Lower lobe of right lung (tissue), 2 donors: ENCODE measurements around the gene NOVA2. TPM values are rescaled to one million over a fixed set of nuclear protein-coding genes. Genes with fewer than 3 reads are reported as not detected.

Experiments
- ATAC-seq, 2 donors: fragments of 200-7000 bp; cut with Tn5 transposase; one replicate each; pipeline ENCODE4 v1.9.1; 2020 to 2022; ENCODE audit warnings: mild to moderate bottlenecking in 2 of 2, moderate library complexity in 2 of 2
- DNase-seq: peaks from one replicate; pipeline ENCODE4 v3.0.0-alpha.2; 2020
- H3K27ac ChIP-seq: fragments of 200-600 bp; one replicate; pipeline ENCODE4 v1.8.0; 2022
- H3K27me3 ChIP-seq: fragments of 200-600 bp; one replicate; pipeline ENCODE4 v1.8.0; 2022; ENCODE audit warnings: low read depth
- H3K36me3 ChIP-seq: fragments of 200-600 bp; one replicate; pipeline ENCODE4 v1.8.0; 2022; ENCODE audit warnings: mild to moderate bottlenecking
- H3K4me1 ChIP-seq: fragments of 200-600 bp; one replicate; pipeline ENCODE4 v1.8.0; 2022
- H3K4me3 ChIP-seq: fragments of 200-600 bp; one replicate; pipeline ENCODE4 v1.8.0; 2022; ENCODE audit warnings: mild to moderate bottlenecking
- H3K9me3 ChIP-seq: fragments of 200-600 bp; one replicate; pipeline ENCODE4 v1.8.0; 2022
- intact Hi-C: fragments of 100-400 bp; cut with DNase I; formaldehyde crosslinking; loops from one replicate; pipeline ENCODE4 v1.11.0; 2022
- total RNA-seq: library from RNA; stranded (reverse); fragmentation: NEBNext Ultra II Directional; extraction: Animal tissue kit (Norgen Biotek cat#: 25700); gene quantifications from one replicate; pipeline ENCODE4 v1.2.1, GENCODE V29; 2021
- TF ChIP-seq, protein P1 (sequence below): fragments of 200-600 bp; IDR thresholded peaks from one replicate; pipeline ENCODE4 v1.8.0; 2022; ENCODE audit warnings: antibody characterized with exemption, mild to moderate bottlenecking
- donor health status: DM: no; HTN: yes; CAD: no; lungs with severe emphysema.

NOVA2 gene
- total RNA-seq, 1 donor from 2014 or later = 18.8 TPM

GRCh38 chr19:45958769-45959516 lies 14.7 kb downstream of the NOVA2 start:
- DNase-seq (no peak), ATAC-seq (no peak)
- H3K4me3 ChIP-seq = no peak overlapping the region
- H3K36me3 ChIP-seq = no peaks in the 10 kb centered on the region
- H3K27me3 ChIP-seq = peaks cover 29% of the 10 kb centered on the region
- TF ChIP-seq, protein P1, sequence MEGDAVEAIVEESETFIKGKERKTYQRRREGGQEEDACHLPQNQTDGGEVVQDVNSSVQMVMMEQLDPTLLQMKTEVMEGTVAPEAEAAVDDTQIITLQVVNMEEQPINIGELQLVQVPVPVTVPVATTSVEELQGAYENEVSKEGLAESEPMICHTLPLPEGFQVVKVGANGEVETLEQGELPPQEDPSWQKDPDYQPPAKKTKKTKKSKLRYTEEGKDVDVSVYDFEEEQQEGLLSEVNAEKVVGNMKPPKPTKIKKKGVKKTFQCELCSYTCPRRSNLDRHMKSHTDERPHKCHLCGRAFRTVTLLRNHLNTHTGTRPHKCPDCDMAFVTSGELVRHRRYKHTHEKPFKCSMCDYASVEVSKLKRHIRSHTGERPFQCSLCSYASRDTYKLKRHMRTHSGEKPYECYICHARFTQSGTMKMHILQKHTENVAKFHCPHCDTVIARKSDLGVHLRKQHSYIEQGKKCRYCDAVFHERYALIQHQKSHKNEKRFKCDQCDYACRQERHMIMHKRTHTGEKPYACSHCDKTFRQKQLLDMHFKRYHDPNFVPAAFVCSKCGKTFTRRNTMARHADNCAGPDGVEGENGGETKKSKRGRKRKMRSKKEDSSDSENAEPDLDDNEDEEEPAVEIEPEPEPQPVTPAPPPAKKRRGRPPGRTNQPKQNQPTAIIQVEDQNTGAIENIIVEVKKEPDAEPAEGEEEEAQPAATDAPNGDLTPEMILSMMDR = no peak
- H3K4me1 ChIP-seq = peaks cover 21% of the 10 kb centered on the region
- H3K27ac ChIP-seq = peak overlapping the region; percentile 67
- intact Hi-C loops = no loop called here
- H3K9me3 ChIP-seq = no peaks in the 10 kb centered on the region

DNA sequence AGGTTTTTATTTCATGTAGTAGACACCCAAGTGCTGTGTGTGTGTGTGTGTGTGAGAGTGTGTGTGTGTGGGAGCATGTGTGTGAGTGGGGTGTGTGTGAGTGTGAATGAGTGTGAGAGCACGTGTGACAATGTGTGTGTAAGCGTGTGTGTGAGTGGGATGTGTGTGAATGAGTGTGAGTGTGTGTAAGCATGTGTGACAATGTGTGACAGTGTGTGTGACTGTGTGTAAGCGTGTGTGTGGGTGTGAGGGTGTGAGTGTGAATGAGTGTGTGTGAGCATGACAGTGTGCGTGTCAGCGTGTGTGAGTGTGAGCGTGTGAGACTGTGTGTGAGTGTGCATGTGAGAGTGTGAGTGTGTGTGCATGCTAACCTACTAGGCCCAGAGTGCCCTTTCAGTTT lies 15.3 kb downstream of the NOVA2 start:
- Histone ChIP-seq H3K4me3 (no peak overlapping the region), H3K36me3 (no peaks in the 10 kb centered on the region), H3K4me1 (peaks cover 27% of the 10 kb centered on the region), H3K27me3 (peaks cover 35% of the 10 kb centered on the region), H3K27ac (peak overlapping the region; percentile 67), H3K9me3 (no peaks in the 10 kb centered on the region)
- ATAC-seq = no peak
- intact Hi-C loops = no loop called here
- no peak for DNase-seq
- TF ChIP-seq, protein P1 = no peak

DNA sequence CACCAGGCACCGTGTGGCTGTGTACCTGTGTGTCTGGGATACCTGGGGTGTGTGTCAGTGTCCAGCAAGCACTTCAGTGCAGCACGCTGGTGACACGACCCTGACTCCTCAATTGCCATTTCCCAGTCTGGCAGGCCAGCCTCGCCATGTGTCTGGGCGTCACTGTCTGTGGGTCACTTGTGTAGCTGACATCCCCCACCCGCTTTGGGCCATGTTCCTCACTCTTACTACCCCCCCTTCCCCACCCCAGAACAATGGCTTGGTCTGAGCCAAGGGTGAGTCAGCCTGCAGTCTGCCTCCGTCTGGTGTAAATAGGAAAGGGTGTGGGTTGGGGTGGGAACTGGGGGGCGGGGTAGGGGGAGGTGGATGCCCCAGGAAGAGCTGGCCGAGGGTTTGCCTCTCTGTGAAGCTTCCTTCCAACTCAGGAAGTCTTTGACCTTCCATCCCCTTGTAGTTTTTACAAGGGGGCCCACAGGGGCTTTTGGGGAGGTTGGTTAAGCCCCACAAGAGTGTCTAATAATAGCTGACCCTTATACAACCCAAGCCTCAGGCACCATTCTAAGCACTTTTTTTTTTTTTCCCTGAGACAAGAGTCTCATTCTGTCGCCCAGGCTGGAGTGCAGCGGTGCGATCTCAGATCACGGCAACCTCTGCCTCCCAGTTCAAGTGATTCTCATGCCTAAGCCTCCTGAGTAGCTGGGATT lies 17.6 kb downstream of the NOVA2 start:
- H3K9me3 ChIP-seq = no peaks in the 10 kb centered on the region
- TF ChIP-seq, protein P1 = no peak
- H3K4me1 ChIP-seq = peaks cover 35% of the 10 kb centered on the region
- intact Hi-C loops = no loop called here
- no peak overlapping the region for H3K4me3 ChIP-seq
- peaks cover 12% of the 10 kb centered on the region for H3K36me3 ChIP-seq
- H3K27me3 ChIP-seq = peaks cover 41% of the 10 kb centered on the region
- H3K27ac ChIP-seq = peak overlapping the region; percentile 76
- peak; percentile 56 to 72 for ATAC-seq
- DNase-seq = peak; percentile 61

DNA sequence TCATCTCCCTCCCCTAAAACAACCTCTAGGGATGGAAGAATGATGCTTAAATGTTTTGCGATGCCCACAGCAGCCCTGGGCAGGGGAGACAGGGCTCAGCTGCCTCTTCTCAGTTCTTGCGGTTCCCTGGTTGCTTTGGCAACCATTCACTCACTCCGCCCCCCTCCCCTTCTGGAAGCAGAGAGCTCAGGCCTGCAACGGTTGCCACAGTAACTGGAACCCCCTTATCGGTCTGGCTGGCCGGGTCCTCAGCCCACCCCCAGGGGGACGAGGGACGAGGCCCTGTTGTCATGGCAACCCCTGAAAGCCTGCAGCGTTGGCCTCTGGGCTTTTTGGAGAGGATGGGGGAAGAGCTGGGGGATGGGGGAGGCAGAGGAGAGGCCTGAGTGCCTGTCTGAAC lies 19.5 kb downstream of the NOVA2 start:
- no peak for ATAC-seq

DNA sequence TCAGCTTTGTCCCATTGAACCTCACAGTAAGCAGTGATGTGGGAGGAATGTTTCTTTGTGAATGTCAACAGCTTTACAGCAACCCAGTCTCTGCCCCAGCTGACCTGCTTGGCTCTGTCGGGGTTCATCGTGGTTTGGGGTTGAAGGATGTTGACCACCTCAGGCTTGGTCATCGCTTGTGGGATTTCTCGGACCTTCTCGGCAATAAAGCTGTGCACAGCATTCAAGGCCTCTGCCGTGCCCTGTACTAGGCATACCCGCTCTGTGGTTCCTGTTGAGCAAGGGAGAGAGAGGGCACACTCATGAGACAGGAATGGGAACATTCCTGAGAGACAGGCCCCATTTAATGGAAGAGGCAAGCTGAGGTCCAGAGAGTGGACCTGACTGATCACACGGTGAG lies 20.0 kb downstream of the NOVA2 start:
- Histone ChIP-seq H3K4me3 (no peak overlapping the region), H3K4me1 (peaks cover 33% of the 10 kb centered on the region), H3K27ac (peak overlapping the region; percentile 13), H3K36me3 (peaks cover 16% of the 10 kb centered on the region), H3K27me3 (peaks cover 35% of the 10 kb centered on the region), H3K9me3 (no peaks in the 10 kb centered on the region)
- TF ChIP-seq, protein P1 = no peak
- no peak for DNase-seq
- no peak for ATAC-seq
- intact Hi-C loops = no loop called here

More for the DNA sequence above, 19.5 kb downstream of the NOVA2 start:
- H3K36me3 ChIP-seq = peaks cover 16% of the 10 kb centered on the region
- H3K27ac ChIP-seq = peak overlapping the region; percentile 13
- TF ChIP-seq, protein P1 = no peak
- H3K4me3 ChIP-seq = no peak overlapping the region
- H3K27me3 ChIP-seq = peaks cover 35% of the 10 kb centered on the region
- peaks cover 33% of the 10 kb centered on the region for H3K4me1 ChIP-seq
- DNase-seq = no peak
- intact Hi-C loops = no loop called here
- H3K9me3 ChIP-seq = no peaks in the 10 kb centered on the region
